Measurements from ENCODE around the gene ROMO1. TPM values are rescaled to one million over a fixed set of nuclear protein-coding genes. Genes with fewer than 3 reads are reported as not detected.
"Not testable (repeated sequence)": the region's sequence is repeated elsewhere in the genome, so short reads cannot be mapped to it uniquely, and the experiment has no call there.

Gene ROMO1
- total RNA-seq, 1 donor from 2014 or later, result 103 TPM

GRCh38 chr20:35718972-35719635 is 19.9 kb downstream of the ROMO1 start:
- H3K36me3 ChIP-seq (ENCODE audit: control insufficient read depth in 3 of 3, insufficient read depth in 3 of 3, low read length in 3 of 3), result peaks cover 67 to 89% (median 78%) of the 10 kb centered on the region in 3 donors
- no peak overlapping the region for H3K27ac ChIP-seq (ENCODE audit: low read depth, low read length)
- H3K9me3 ChIP-seq (ENCODE audit: control insufficient read depth in 3 of 3, low read length in 3 of 3), result no peaks in the 10 kb centered on the region
- H3K4me1 ChIP-seq (ENCODE audit: control insufficient read depth in 3 of 3, insufficient read depth in 3 of 3, low read length in 3 of 3), result peaks cover 5 to 26% (median 23%) of the 10 kb centered on the region in 3 donors
- no peaks in the 10 kb centered on the region for H3K27me3 ChIP-seq (ENCODE audit: control insufficient read depth in 3 of 3, insufficient read depth in 3 of 3, low read length in 3 of 3)
- H3K4me3 ChIP-seq (ENCODE audit: low read length in 3 of 3), result no peak overlapping the region
- H3K9ac ChIP-seq (ENCODE audit: low read depth in 1 of 3, low read length in 3 of 3), result no peak overlapping the region

- no peaks in the 10 kb centered on the region for H3K9me3 ChIP-seq (ENCODE audit: control insufficient read depth in 3 of 3, low read length in 3 of 3)
- no peaks in the 10 kb centered on the region for H3K27me3 ChIP-seq (ENCODE audit: control insufficient read depth in 3 of 3, insufficient read depth in 3 of 3, low read length in 3 of 3)
- peaks cover 70 to 94% (median 83%) of the 10 kb centered on the region in 3 donors for H3K36me3 ChIP-seq (ENCODE audit: control insufficient read depth in 3 of 3, insufficient read depth in 3 of 3, low read length in 3 of 3)
- H3K4me3 ChIP-seq (ENCODE audit: low read length in 3 of 3), result no peak overlapping the region
- no peak overlapping the region for H3K27ac ChIP-seq (ENCODE audit: low read depth, low read length)
- H3K9ac ChIP-seq (ENCODE audit: low read depth in 1 of 3, low read length in 3 of 3), result no peak overlapping the region
- peaks cover 5 to 26% (median 23%) of the 10 kb centered on the region in 3 donors for H3K4me1 ChIP-seq (ENCODE audit: control insufficient read depth in 3 of 3, insufficient read depth in 3 of 3, low read length in 3 of 3)
Observed at GRCh38 chr20:35719717-35720116, 20.5 kb downstream of the ROMO1 start.

GRCh38 chr20:35720165-35721123 is 21.2 kb downstream of the ROMO1 start:
- no peak overlapping the region for H3K27ac ChIP-seq (ENCODE audit: low read depth, low read length)
- no peak overlapping the region for H3K9ac ChIP-seq (ENCODE audit: low read depth in 1 of 3, low read length in 3 of 3)
- no peaks in the 10 kb centered on the region for H3K9me3 ChIP-seq (ENCODE audit: control insufficient read depth in 3 of 3, low read length in 3 of 3)
- peaks cover 73 to 95% (median 85%) of the 10 kb centered on the region in 3 donors for H3K36me3 ChIP-seq (ENCODE audit: control insufficient read depth in 3 of 3, insufficient read depth in 3 of 3, low read length in 3 of 3)
- H3K27me3 ChIP-seq (ENCODE audit: control insufficient read depth in 3 of 3, insufficient read depth in 3 of 3, low read length in 3 of 3), result no peaks in the 10 kb centered on the region
- H3K4me1 ChIP-seq (ENCODE audit: control insufficient read depth in 3 of 3, insufficient read depth in 3 of 3, low read length in 3 of 3), result peaks cover 2 to 23% (median 21%) of the 10 kb centered on the region in 3 donors
- no peak overlapping the region for H3K4me3 ChIP-seq (ENCODE audit: low read length in 3 of 3)

DNA sequence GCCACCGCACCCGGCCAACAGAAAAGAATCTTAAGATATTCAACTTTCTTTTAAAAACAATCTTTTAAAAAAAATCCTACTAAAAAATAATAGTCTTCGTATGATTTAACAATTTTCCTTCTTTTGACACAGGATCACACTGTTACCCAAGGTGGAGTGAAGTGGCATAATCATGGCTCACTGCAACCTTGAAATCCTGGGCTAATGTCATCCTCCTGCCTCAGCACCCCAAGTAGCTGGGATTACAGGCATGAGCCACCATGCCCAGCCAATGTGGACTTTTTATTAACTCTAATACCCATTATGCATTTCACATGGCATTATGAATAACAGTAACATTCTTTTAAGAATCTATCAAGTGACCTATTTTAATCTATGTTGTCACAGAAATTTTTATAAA is 22.0 kb downstream of the ROMO1 start:
- H3K27me3 ChIP-seq (ENCODE audit: control insufficient read depth in 3 of 3, insufficient read depth in 3 of 3, low read length in 3 of 3), result no peaks in the 10 kb centered on the region
- H3K36me3 ChIP-seq (ENCODE audit: control insufficient read depth in 3 of 3, insufficient read depth in 3 of 3, low read length in 3 of 3), result peaks cover 73 to 93% (median 88%) of the 10 kb centered on the region in 3 donors
- no peak overlapping the region for H3K9ac ChIP-seq (ENCODE audit: low read depth in 1 of 3, low read length in 3 of 3)
- no peak overlapping the region for H3K27ac ChIP-seq (ENCODE audit: low read depth, low read length)
- H3K9me3 ChIP-seq (ENCODE audit: control insufficient read depth in 3 of 3, low read length in 3 of 3), result no peaks in the 10 kb centered on the region
- peaks cover 2 to 23% (median 17%) of the 10 kb centered on the region in 3 donors for H3K4me1 ChIP-seq (ENCODE audit: control insufficient read depth in 3 of 3, insufficient read depth in 3 of 3, low read length in 3 of 3)
- H3K4me3 ChIP-seq (ENCODE audit: low read length in 3 of 3), result no peak overlapping the region

DNA sequence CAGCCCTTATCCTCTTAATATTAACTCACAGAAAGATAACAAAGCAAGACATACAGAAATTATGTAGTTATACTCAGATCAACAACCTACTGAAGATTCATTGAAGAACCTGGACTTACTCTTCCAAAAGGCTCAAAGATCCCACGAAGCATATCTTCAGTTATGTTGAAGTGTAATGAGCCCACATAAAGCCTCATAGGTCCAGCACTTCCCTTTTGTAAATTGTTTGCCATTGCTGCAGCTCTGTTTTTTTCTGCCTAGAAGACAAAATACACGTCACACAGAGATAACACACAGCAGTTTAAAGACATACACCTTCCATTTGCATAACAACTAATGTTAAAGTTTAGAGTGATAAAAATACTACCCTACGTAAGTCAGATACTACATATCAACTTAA is 22.4 kb downstream of the ROMO1 start:
- Histone ChIP-seq H3K9ac (ENCODE audit: low read depth in 1 of 3, low read length in 3 of 3) (no peak overlapping the region), H3K9me3 (ENCODE audit: control insufficient read depth in 3 of 3, low read length in 3 of 3) (no peaks in the 10 kb centered on the region), H3K27me3 (ENCODE audit: control insufficient read depth in 3 of 3, insufficient read depth in 3 of 3, low read length in 3 of 3) (no peaks in the 10 kb centered on the region), H3K4me3 (ENCODE audit: low read length in 3 of 3) (no peak overlapping the region), H3K4me1 (ENCODE audit: control insufficient read depth in 3 of 3, insufficient read depth in 3 of 3, low read length in 3 of 3) (peaks cover 2 to 23% (median 17%) of the 10 kb centered on the region in 3 donors), H3K36me3 (ENCODE audit: control insufficient read depth in 3 of 3, insufficient read depth in 3 of 3, low read length in 3 of 3) (peaks cover 74 to 93% (median 88%) of the 10 kb centered on the region in 3 donors), H3K27ac (ENCODE audit: low read depth, low read length) (no peak overlapping the region)

DNA sequence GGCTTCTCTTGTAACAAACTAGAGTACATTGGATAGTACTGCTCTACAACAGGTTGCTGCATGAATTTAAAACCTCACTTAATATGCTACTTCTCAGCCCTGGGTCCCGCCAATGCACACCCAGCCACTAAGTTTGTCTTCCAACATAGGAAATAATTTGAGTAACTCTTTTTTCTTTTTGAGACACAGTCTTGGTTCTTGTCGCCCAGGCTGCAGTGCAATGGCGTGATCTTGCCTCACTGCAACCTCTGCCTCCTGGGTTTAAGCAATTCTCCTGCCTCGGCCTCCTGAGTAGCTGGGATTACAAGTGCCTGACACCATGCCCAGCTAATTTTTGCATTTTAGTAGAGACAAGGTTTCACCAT is 24.1 kb downstream of the ROMO1 start:
- Histone ChIP-seq H3K4me1 (ENCODE audit: control insufficient read depth in 3 of 3, insufficient read depth in 3 of 3, low read length in 3 of 3) (peaks cover 2 to 23% (median 17%) of the 10 kb centered on the region in 3 donors), H3K36me3 (ENCODE audit: control insufficient read depth in 3 of 3, insufficient read depth in 3 of 3, low read length in 3 of 3) (peaks cover 79 to 90% (median 88%) of the 10 kb centered on the region in 3 donors)
- H3K4me3 ChIP-seq (ENCODE audit: low read length in 3 of 3); H3K27me3 ChIP-seq (ENCODE audit: control insufficient read depth in 3 of 3, insufficient read depth in 3 of 3, low read length in 3 of 3); H3K9me3 ChIP-seq (ENCODE audit: control insufficient read depth in 3 of 3, low read length in 3 of 3); H3K27ac ChIP-seq (ENCODE audit: low read depth, low read length); H3K9ac ChIP-seq (ENCODE audit: low read depth in 1 of 3, low read length in 3 of 3): not testable (repeated sequence)

GRCh38 chr20:35723652-35724320 is 24.6 kb downstream of the ROMO1 start:
- peaks cover 80 to 89% (median 86%) of the 10 kb centered on the region in 3 donors for H3K36me3 ChIP-seq (ENCODE audit: control insufficient read depth in 3 of 3, insufficient read depth in 3 of 3, low read length in 3 of 3)
- not testable (repeated sequence) for H3K9me3 ChIP-seq (ENCODE audit: control insufficient read depth in 3 of 3, low read length in 3 of 3); H3K27me3 ChIP-seq (ENCODE audit: control insufficient read depth in 3 of 3, insufficient read depth in 3 of 3, low read length in 3 of 3); H3K27ac ChIP-seq (ENCODE audit: low read depth, low read length); H3K4me3 ChIP-seq (ENCODE audit: low read length in 3 of 3); H3K9ac ChIP-seq (ENCODE audit: low read depth in 1 of 3, low read length in 3 of 3)
- H3K4me1 ChIP-seq (ENCODE audit: control insufficient read depth in 3 of 3, insufficient read depth in 3 of 3, low read length in 3 of 3), result peaks cover 2 to 23% (median 17%) of the 10 kb centered on the region in 3 donors

DNA sequence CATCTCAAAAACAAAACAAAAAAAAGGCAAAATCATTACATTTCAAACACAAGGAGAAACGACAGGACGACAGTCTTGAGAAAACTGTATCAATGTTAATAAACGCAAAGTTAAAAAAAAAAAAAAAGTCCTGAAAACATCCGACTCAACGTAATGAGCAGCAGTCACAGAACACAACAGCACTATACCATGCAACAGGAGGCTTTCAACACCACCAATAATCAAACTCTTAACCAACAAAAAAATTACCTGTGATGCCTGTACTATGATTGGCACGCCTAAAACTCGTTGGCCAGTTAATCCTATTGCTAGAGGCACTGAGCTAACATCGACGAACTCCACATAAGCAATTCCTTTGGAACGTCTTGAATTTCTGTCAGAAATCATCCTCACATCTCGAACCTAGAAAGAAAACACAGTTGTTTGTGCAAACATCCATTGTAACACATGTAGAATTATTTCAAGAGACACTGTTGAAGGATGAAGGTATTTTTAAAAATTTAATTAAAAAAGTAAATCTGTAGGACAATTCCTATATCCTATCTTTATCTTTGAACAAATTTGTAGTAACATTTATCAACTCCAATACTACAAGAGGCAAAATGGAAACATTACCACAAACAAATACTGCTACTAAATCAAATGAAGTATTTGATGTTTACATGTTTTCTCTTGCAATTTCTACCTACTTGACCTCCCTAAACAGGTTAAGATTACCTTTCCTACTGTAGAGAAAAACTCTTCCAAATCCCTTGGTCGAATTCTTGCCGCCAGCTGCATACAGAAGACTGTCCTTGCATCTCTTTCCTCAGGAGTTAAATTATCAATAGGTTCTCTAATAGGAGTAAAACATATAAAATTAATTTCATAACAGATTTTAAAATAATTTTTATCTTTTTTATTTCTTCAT is 25.4 kb downstream of the ROMO1 start:
- no peaks in the 10 kb centered on the region for H3K9me3 ChIP-seq (ENCODE audit: control insufficient read depth in 3 of 3, low read length in 3 of 3)
- H3K4me3 ChIP-seq (ENCODE audit: low read length in 3 of 3), result no peak overlapping the region
- H3K27me3 ChIP-seq (ENCODE audit: control insufficient read depth in 3 of 3, insufficient read depth in 3 of 3, low read length in 3 of 3), result no peaks in the 10 kb centered on the region
- H3K4me1 ChIP-seq (ENCODE audit: control insufficient read depth in 3 of 3, insufficient read depth in 3 of 3, low read length in 3 of 3), result peaks cover 2 to 18% (median 14%) of the 10 kb centered on the region in 3 donors
- H3K9ac ChIP-seq (ENCODE audit: low read depth in 1 of 3, low read length in 3 of 3), result no peak overlapping the region
- peaks cover 81 to 88% (median 86%) of the 10 kb centered on the region in 3 donors for H3K36me3 ChIP-seq (ENCODE audit: control insufficient read depth in 3 of 3, insufficient read depth in 3 of 3, low read length in 3 of 3)
- H3K27ac ChIP-seq (ENCODE audit: low read depth, low read length), result no peak overlapping the region
